ENCODE data around the gene NPEPPS.

Gene NPEPPS

GRCh38 chr17:47649153-47649971 lies 118.5 kb downstream of the NPEPPS start, which contains the start of gene KPNB1:
Gene KPNB1 (plus strand): TSS chr17:47649919. CDS start chr17:47650245, 326 bp downstream.
- peak within 1 kb of the TSS; percentile 81 for H3K4me3 ChIP-seq
- no peaks in the 10 kb centered on the region for H3K27me3 ChIP-seq (ENCODE audit: low read depth)
- peaks cover 28% of the 10 kb centered on the region for H3K4me1 ChIP-seq
- no peaks in the 10 kb centered on the region for H3K9me3 ChIP-seq
- peaks cover 37% of the 10 kb centered on the region for H3K36me3 ChIP-seq (replicated peaks)
- in situ Hi-C loops (cut with MboI; ENCODE audit: low sequenced_read_pairs) = loop anchor here (25.0 kb wide), 1 partner anchor 937 kb away; no protein-coding TSS in a partner anchor
- DNase-seq (ENCODE audit: low spot score in 2 of 2) = peak; percentile 99

- H3K36me3 ChIP-seq (replicated peaks) = peaks cover 44% of the 10 kb centered on the region
- in situ Hi-C loops (cut with MboI; ENCODE audit: low sequenced_read_pairs) = loop anchor here (25.0 kb wide), 1 partner anchor 938 kb away; no protein-coding TSS in a partner anchor
- no peak for DNase-seq (ENCODE audit: low spot score in 2 of 2)
- H3K4me1 ChIP-seq = peaks cover 28% of the 10 kb centered on the region
- H3K4me3 ChIP-seq = peak overlapping the region; percentile 81
- no peaks in the 10 kb centered on the region for H3K27me3 ChIP-seq (ENCODE audit: low read depth)
- no peaks in the 10 kb centered on the region for H3K9me3 ChIP-seq
These were observed 119.1 kb downstream of the NPEPPS start for GRCh38 chr17:47649972-47650524.

- H3K36me3 ChIP-seq (replicated peaks) = peaks cover 52% of the 10 kb centered on the region
These were observed 119.9 kb downstream of the NPEPPS start for GRCh38 chr17:47650525-47651522.

GRCh38 chr17:47651704-47652103 lies 120.8 kb downstream of the NPEPPS start:
- Histone ChIP-seq H3K4me3 (peak overlapping the region; percentile 81; the same call in 1 of the 2 replicates), H3K9me3 (no peaks in the 10 kb centered on the region), H3K27me3 (ENCODE audit: low read depth) (no peaks in the 10 kb centered on the region), H3K4me1 (peaks cover 28% of the 10 kb centered on the region), H3K36me3 (replicated peaks) (peaks cover 61% of the 10 kb centered on the region)
- no peak for DNase-seq (ENCODE audit: low spot score in 2 of 2)
- in situ Hi-C loops (cut with MboI; ENCODE audit: low sequenced_read_pairs) = no loop called here

More at GRCh38 chr17:47650525-47651522, 119.9 kb downstream of the NPEPPS start:
- Histone ChIP-seq H3K4me3 (peak overlapping the region; percentile 81), H3K9me3 (no peaks in the 10 kb centered on the region), H3K4me1 (peaks cover 28% of the 10 kb centered on the region), H3K27me3 (ENCODE audit: low read depth) (no peaks in the 10 kb centered on the region)
- DNase-seq (ENCODE audit: low spot score in 2 of 2) = peak; percentile 95 to 98
- in situ Hi-C loops (cut with MboI; ENCODE audit: low sequenced_read_pairs) = no loop called here

GRCh38 chr17:47652570-47652969 lies 121.7 kb downstream of the NPEPPS start:
- in situ Hi-C loops (cut with MboI; ENCODE audit: low sequenced_read_pairs) = no loop called here
- Histone ChIP-seq H3K4me1 (peaks cover 28% of the 10 kb centered on the region), H3K4me3 (no peak overlapping the region), H3K27me3 (ENCODE audit: low read depth) (no peaks in the 10 kb centered on the region), H3K9me3 (no peaks in the 10 kb centered on the region), H3K36me3 (replicated peaks) (peaks cover 69% of the 10 kb centered on the region)
- no peak for DNase-seq (ENCODE audit: low spot score in 2 of 2)

GRCh38 chr17:47653442-47653841 lies 122.5 kb downstream of the NPEPPS start:
- Histone ChIP-seq H3K4me1 (peaks cover 27% of the 10 kb centered on the region), H3K9me3 (no peaks in the 10 kb centered on the region), H3K4me3 (no peak overlapping the region), H3K36me3 (replicated peaks) (peaks cover 78% of the 10 kb centered on the region), H3K27me3 (ENCODE audit: low read depth) (no peaks in the 10 kb centered on the region)
- in situ Hi-C loops (cut with MboI; ENCODE audit: low sequenced_read_pairs) = no loop called here
- no peak for DNase-seq (ENCODE audit: low spot score in 2 of 2)

- H3K4me1 ChIP-seq = peaks cover 23% of the 10 kb centered on the region
- in situ Hi-C loops (cut with MboI; ENCODE audit: low sequenced_read_pairs) = no loop called here
These were observed 124.1 kb downstream of the NPEPPS start for GRCh38 chr17:47654991-47655390.

GRCh38 chr17:47660064-47660492 lies 129.2 kb downstream of the NPEPPS start:
- in situ Hi-C loops (cut with MboI; ENCODE audit: low sequenced_read_pairs) = no loop called here
- H3K36me3 ChIP-seq (replicated peaks) = peaks cover 96% of the 10 kb centered on the region
- H3K4me1 ChIP-seq = peaks cover 13% of the 10 kb centered on the region
- H3K27me3 ChIP-seq (ENCODE audit: low read depth) = no peaks in the 10 kb centered on the region
- no peak overlapping the region for H3K4me3 ChIP-seq
- DNase-seq (ENCODE audit: low spot score in 2 of 2) = no peak
- no peaks in the 10 kb centered on the region for H3K9me3 ChIP-seq

More at GRCh38 chr17:47654991-47655390, 124.1 kb downstream of the NPEPPS start:
- Histone ChIP-seq H3K36me3 (replicated peaks) (peaks cover 93% of the 10 kb centered on the region), H3K27me3 (ENCODE audit: low read depth) (no peaks in the 10 kb centered on the region), H3K4me3 (no peak overlapping the region), H3K9me3 (no peaks in the 10 kb centered on the region)
- DNase-seq (ENCODE audit: low spot score in 2 of 2) = no peak

GRCh38 chr17:47663912-47664623 lies 133.2 kb downstream of the NPEPPS start:
- no peaks in the 10 kb centered on the region for H3K27me3 ChIP-seq (ENCODE audit: low read depth)
- H3K4me1 ChIP-seq = peaks cover 22% of the 10 kb centered on the region
- H3K9me3 ChIP-seq = no peaks in the 10 kb centered on the region
- in situ Hi-C loops (cut with MboI; ENCODE audit: low sequenced_read_pairs) = no loop called here
- peak; percentile 49 to 76 for DNase-seq (ENCODE audit: low spot score in 2 of 2)
- peaks cover 93% of the 10 kb centered on the region for H3K36me3 ChIP-seq (replicated peaks)
- H3K4me3 ChIP-seq = no peak overlapping the region

- H3K9me3 ChIP-seq = no peaks in the 10 kb centered on the region
- no peak overlapping the region for H3K4me3 ChIP-seq
- H3K36me3 ChIP-seq (replicated peaks) = peaks cover 93% of the 10 kb centered on the region
- no peaks in the 10 kb centered on the region for H3K27me3 ChIP-seq (ENCODE audit: low read depth)
- peaks cover 22% of the 10 kb centered on the region for H3K4me1 ChIP-seq
- in situ Hi-C loops (cut with MboI; ENCODE audit: low sequenced_read_pairs) = no loop called here
- no peak for DNase-seq (ENCODE audit: low spot score in 2 of 2)
These were observed 133.7 kb downstream of the NPEPPS start for GRCh38 chr17:47664624-47664941.

GRCh38 chr17:47665655-47666054 lies 134.7 kb downstream of the NPEPPS start:
- no peak overlapping the region for H3K4me3 ChIP-seq
- H3K4me1 ChIP-seq = peaks cover 19% of the 10 kb centered on the region
- no peak for DNase-seq (ENCODE audit: low spot score in 2 of 2)
- H3K9me3 ChIP-seq = no peaks in the 10 kb centered on the region
- H3K27me3 ChIP-seq (ENCODE audit: low read depth) = no peaks in the 10 kb centered on the region
- in situ Hi-C loops (cut with MboI; ENCODE audit: low sequenced_read_pairs) = no loop called here
- H3K36me3 ChIP-seq (replicated peaks) = peaks cover 93% of the 10 kb centered on the region

GRCh38 chr17:47669081-47669480 lies 138.2 kb downstream of the NPEPPS start:
- in situ Hi-C loops (cut with MboI; ENCODE audit: low sequenced_read_pairs) = no loop called here
- H3K4me1 ChIP-seq = peaks cover 18% of the 10 kb centered on the region
- no peaks in the 10 kb centered on the region for H3K9me3 ChIP-seq
- H3K27me3 ChIP-seq (ENCODE audit: low read depth) = no peaks in the 10 kb centered on the region
- H3K4me3 ChIP-seq = no peak overlapping the region
- peaks cover 97% of the 10 kb centered on the region for H3K36me3 ChIP-seq (replicated peaks)
- no peak for DNase-seq (ENCODE audit: low spot score in 2 of 2)

- H3K9me3 ChIP-seq = no peaks in the 10 kb centered on the region
- no peaks in the 10 kb centered on the region for H3K27me3 ChIP-seq (ENCODE audit: low read depth)
- H3K36me3 ChIP-seq (replicated peaks) = peaks cover 97% of the 10 kb centered on the region
- in situ Hi-C loops (cut with MboI; ENCODE audit: low sequenced_read_pairs) = no loop called here
- H3K4me1 ChIP-seq = peaks cover 8% of the 10 kb centered on the region
- H3K4me3 ChIP-seq = no peak overlapping the region
- no peak for DNase-seq (ENCODE audit: low spot score in 2 of 2)
These were observed 139.2 kb downstream of the NPEPPS start for GRCh38 chr17:47670064-47670463.

All from HAP-1 (cell line).